Stimulated activated CD4-positive, alpha-beta T cell treated with anti-CD3 and anti-CD28 coated beads, Interleukin-15, amount 100 ng/mL, for 24 hours (primary cell): Measurements from ENCODE around the gene GLT1D1.

Experiments
- DNase-seq: peaks from one replicate; pipeline ENCODE4 v3.0.0-alpha.2; 2020

GLT1D1 gene

GRCh38 chr12:128970110-128970509 is 116.8 kb downstream of the GLT1D1 start:
- no peak for DNase-seq

- no peak for DNase-seq
Observed at GRCh38 chr12:128970941-128971340, 117.7 kb downstream of the GLT1D1 start.

- DNase-seq = no peak
Observed at GRCh38 chr12:128971802-128972201, 118.5 kb downstream of the GLT1D1 start.

- no peak for DNase-seq
Observed at GRCh38 chr12:128973883-128974681, 120.8 kb downstream of the GLT1D1 start.

- no peak for DNase-seq
Observed at GRCh38 chr12:128974881-128975280, 121.6 kb downstream of the GLT1D1 start.

GRCh38 chr12:128976120-128976738 is 123.0 kb downstream of the GLT1D1 start:
- DNase-seq = peak; percentile 44

- DNase-seq = no peak
Observed at GRCh38 chr12:128977441-128977840, 124.2 kb downstream of the GLT1D1 start.

- no peak for DNase-seq
Observed at GRCh38 chr12:128978067-128978466, 124.8 kb downstream of the GLT1D1 start.

GRCh38 chr12:128980623-128981022 is 127.3 kb downstream of the GLT1D1 start:
- DNase-seq = no peak

GRCh38 chr12:128981971-128982533 is 128.8 kb downstream of the GLT1D1 start:
- no peak for DNase-seq

- no peak for DNase-seq
Observed at GRCh38 chr12:128982933-128983332, 129.7 kb downstream of the GLT1D1 start.

- DNase-seq = no peak
Observed at GRCh38 chr12:128983371-128983770, 130.1 kb downstream of the GLT1D1 start.

GRCh38 chr12:128986957-128987356 is 133.7 kb downstream of the GLT1D1 start:
- no peak for DNase-seq

- no peak for DNase-seq
Observed at GRCh38 chr12:128989287-128989686, 136.0 kb downstream of the GLT1D1 start.

- DNase-seq = no peak
Observed at GRCh38 chr12:128991716-128992115, 138.4 kb downstream of the GLT1D1 start.

- no peak for DNase-seq
Observed at GRCh38 chr12:128992116-128992515, 138.8 kb downstream of the GLT1D1 start.

GRCh38 chr12:128992550-128992949 is 139.3 kb downstream of the GLT1D1 start:
- no peak for DNase-seq

- no peak for DNase-seq
Observed at GRCh38 chr12:128994856-128995255, 141.6 kb downstream of the GLT1D1 start.

GRCh38 chr12:128995619-128996018 is 142.3 kb downstream of the GLT1D1 start:
- DNase-seq = no peak

GRCh38 chr12:129001826-129002225 is 148.5 kb downstream of the GLT1D1 start:
- no peak for DNase-seq

GRCh38 chr12:129002427-129002826 is 149.1 kb downstream of the GLT1D1 start:
- DNase-seq = no peak

GRCh38 chr12:129005416-129005815 is 152.1 kb downstream of the GLT1D1 start:
- no peak for DNase-seq

- no peak for DNase-seq
Observed at GRCh38 chr12:129005829-129006228, 152.6 kb downstream of the GLT1D1 start.
